ENCODE data around the gene OR6B1. TPM values are rescaled to one million over a fixed set of nuclear protein-coding genes. Genes with fewer than 3 reads are reported as not detected.

OR6B1 gene
- total RNA-seq, 1 experiment from 2014 or later, result not detected

GRCh38 chr7:143980746-143981510 is 19.2 kb upstream of the OR6B1 start:
- ATAC-seq (no peak), DNase-seq (ENCODE audit: low spot score) (no peak)
- H3K27ac Mint-ChIP-seq, result no peak overlapping the region
- TF ChIP-seq ESRRA (CRISPR knock-in tag; IDR thresholded peaks at IDR 0.05; ENCODE audit: borderline replicate concordance) (no peak), ELF4 (CRISPR knock-in tag; IDR thresholded peaks at IDR 0.05; ENCODE audit: low read depth) (no peak), GABPB1 (CRISPR knock-in tag; IDR thresholded peaks at IDR 0.05) (no peak), SMAD4 (CRISPR knock-in tag; IDR thresholded peaks at IDR 0.05) (no peak)
- TF ChIP-seq, protein P1, sequence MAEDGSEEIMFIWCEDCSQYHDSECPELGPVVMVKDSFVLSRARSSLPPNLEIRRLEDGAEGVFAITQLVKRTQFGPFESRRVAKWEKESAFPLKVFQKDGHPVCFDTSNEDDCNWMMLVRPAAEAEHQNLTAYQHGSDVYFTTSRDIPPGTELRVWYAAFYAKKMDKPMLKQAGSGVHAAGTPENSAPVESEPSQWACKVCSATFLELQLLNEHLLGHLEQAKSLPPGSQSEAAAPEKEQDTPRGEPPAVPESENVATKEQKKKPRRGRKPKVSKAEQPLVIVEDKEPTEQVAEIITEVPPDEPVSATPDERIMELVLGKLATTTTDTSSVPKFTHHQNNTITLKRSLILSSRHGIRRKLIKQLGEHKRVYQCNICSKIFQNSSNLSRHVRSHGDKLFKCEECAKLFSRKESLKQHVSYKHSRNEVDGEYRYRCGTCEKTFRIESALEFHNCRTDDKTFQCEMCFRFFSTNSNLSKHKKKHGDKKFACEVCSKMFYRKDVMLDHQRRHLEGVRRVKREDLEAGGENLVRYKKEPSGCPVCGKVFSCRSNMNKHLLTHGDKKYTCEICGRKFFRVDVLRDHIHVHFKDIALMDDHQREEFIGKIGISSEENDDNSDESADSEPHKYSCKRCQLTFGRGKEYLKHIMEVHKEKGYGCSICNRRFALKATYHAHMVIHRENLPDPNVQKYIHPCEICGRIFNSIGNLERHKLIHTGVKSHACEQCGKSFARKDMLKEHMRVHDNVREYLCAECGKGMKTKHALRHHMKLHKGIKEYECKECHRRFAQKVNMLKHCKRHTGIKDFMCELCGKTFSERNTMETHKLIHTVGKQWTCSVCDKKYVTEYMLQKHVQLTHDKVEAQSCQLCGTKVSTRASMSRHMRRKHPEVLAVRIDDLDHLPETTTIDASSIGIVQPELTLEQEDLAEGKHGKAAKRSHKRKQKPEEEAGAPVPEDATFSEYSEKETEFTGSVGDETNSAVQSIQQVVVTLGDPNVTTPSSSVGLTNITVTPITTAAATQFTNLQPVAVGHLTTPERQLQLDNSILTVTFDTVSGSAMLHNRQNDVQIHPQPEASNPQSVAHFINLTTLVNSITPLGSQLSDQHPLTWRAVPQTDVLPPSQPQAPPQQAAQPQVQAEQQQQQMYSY (CRISPR knock-in tag; IDR thresholded peaks at IDR 0.05), result no peak
- H3K9me3 Mint-ChIP-seq, result peaks cover 5% of the 10 kb centered on the region; the same call in 1 of the 2 replicates
- CTCF ChIA-PET, result no interaction called here
- no peaks in the 10 kb centered on the region; the same call in 1 of the 2 replicates for H3K27me3 Mint-ChIP-seq (ENCODE audit: low read depth)
- H3K4me1 Mint-ChIP-seq, result no peaks in the 10 kb centered on the region
- no peaks in the 10 kb centered on the region for H3K36me3 Mint-ChIP-seq
- POLR2A ChIA-PET, result no interaction called here
- no peak overlapping the region for H3K4me3 Mint-ChIP-seq

DNA sequence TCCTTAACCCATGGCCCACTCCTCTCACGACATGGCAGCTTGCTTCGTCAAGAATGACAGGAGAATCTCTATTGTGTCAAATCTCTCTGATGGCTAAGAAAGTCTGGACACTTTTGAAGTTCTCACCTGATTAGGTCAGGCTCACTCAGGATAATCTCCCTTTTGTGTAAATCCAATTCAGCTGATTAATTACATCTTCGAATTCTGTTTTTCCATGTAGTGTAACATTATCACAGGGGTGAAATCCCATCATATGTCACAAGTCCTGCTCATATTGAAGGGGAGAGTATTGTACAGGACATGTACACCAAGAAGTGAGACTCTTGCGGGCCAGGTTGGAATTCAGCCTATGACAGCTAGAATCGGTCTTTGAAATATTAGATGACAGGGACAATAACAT is 16.2 kb upstream of the OR6B1 start:
- Mint-ChIP-seq H3K27me3 (ENCODE audit: low read depth) (no peaks in the 10 kb centered on the region; the same call in 1 of the 2 replicates), H3K4me1 (no peaks in the 10 kb centered on the region), H3K36me3 (peaks cover 2% of the 10 kb centered on the region; the same call in 1 of the 2 replicates), H3K9me3 (peaks cover 21% of the 10 kb centered on the region), H3K27ac (no peak overlapping the region), H3K4me3 (no peak overlapping the region)
- DNase-seq (ENCODE audit: low spot score) (no peak), ATAC-seq (no peak)
- CTCF ChIA-PET, result no interaction called here
- POLR2A ChIA-PET, result interaction anchor here (0.6 kb wide), 1 partner anchor 710 kb away, joined by 3 read pairs; no protein-coding TSS in a partner anchor
- no peak for TF ChIP-seq TCF7 (CRISPR knock-in tag; IDR thresholded peaks at IDR 0.05; ENCODE audit: low read depth)
- no peak for TF ChIP-seq GTF2I (CRISPR knock-in tag; conservative IDR thresholded peaks at IDR 0.05)
- TF ChIP-seq ZSCAN18 (CRISPR knock-in tag; IDR thresholded peaks at IDR 0.05), result no peak
- TF ChIP-seq ZNF416 (CRISPR knock-in tag; IDR thresholded peaks at IDR 0.05), result no peak
- no peak for TF ChIP-seq ELF4 (CRISPR knock-in tag; IDR thresholded peaks at IDR 0.05; ENCODE audit: low read depth)
- TF ChIP-seq MXD4 (CRISPR knock-in tag; IDR thresholded peaks at IDR 0.05; ENCODE audit: borderline replicate concordance), result no peak
- no peak for TF ChIP-seq CDX4 (CRISPR knock-in tag; IDR thresholded peaks at IDR 0.05; ENCODE audit: borderline replicate concordance)
- no peak for TF ChIP-seq TEAD1 (CRISPR knock-in tag; IDR thresholded peaks at IDR 0.05)
- no peak for TF ChIP-seq ETV6 (CRISPR knock-in tag; IDR thresholded peaks at IDR 0.05)
- TF ChIP-seq, protein P2, sequence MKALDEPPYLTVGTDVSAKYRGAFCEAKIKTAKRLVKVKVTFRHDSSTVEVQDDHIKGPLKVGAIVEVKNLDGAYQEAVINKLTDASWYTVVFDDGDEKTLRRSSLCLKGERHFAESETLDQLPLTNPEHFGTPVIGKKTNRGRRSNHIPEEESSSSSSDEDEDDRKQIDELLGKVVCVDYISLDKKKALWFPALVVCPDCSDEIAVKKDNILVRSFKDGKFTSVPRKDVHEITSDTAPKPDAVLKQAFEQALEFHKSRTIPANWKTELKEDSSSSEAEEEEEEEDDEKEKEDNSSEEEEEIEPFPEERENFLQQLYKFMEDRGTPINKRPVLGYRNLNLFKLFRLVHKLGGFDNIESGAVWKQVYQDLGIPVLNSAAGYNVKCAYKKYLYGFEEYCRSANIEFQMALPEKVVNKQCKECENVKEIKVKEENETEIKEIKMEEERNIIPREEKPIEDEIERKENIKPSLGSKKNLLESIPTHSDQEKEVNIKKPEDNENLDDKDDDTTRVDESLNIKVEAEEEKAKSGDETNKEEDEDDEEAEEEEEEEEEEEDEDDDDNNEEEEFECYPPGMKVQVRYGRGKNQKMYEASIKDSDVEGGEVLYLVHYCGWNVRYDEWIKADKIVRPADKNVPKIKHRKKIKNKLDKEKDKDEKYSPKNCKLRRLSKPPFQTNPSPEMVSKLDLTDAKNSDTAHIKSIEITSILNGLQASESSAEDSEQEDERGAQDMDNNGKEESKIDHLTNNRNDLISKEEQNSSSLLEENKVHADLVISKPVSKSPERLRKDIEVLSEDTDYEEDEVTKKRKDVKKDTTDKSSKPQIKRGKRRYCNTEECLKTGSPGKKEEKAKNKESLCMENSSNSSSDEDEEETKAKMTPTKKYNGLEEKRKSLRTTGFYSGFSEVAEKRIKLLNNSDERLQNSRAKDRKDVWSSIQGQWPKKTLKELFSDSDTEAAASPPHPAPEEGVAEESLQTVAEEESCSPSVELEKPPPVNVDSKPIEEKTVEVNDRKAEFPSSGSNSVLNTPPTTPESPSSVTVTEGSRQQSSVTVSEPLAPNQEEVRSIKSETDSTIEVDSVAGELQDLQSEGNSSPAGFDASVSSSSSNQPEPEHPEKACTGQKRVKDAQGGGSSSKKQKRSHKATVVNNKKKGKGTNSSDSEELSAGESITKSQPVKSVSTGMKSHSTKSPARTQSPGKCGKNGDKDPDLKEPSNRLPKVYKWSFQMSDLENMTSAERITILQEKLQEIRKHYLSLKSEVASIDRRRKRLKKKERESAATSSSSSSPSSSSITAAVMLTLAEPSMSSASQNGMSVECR (CRISPR knock-in tag; IDR thresholded peaks at IDR 0.05; ENCODE audit: borderline replicate concordance), result no peak
- TF ChIP-seq RELA (CRISPR knock-in tag; IDR thresholded peaks at IDR 0.05; ENCODE audit: borderline replicate concordance), result no peak
- no peak for TF ChIP-seq E2F1 (CRISPR knock-in tag; IDR thresholded peaks at IDR 0.05)
- no peak for TF ChIP-seq SMAD4 (CRISPR knock-in tag; IDR thresholded peaks at IDR 0.05)
- no peak for TF ChIP-seq ZNF317 (CRISPR knock-in tag; IDR thresholded peaks at IDR 0.05; ENCODE audit: borderline replicate concordance, low read depth)
- TF ChIP-seq E2F5 (CRISPR knock-in tag; IDR thresholded peaks at IDR 0.05), result no peak
- TF ChIP-seq, protein P3, sequence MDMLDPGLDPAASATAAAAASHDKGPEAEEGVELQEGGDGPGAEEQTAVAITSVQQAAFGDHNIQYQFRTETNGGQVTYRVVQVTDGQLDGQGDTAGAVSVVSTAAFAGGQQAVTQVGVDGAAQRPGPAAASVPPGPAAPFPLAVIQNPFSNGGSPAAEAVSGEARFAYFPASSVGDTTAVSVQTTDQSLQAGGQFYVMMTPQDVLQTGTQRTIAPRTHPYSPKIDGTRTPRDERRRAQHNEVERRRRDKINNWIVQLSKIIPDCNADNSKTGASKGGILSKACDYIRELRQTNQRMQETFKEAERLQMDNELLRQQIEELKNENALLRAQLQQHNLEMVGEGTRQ (CRISPR knock-in tag; IDR thresholded peaks at IDR 0.05), result no peak

Measured in WTC11 (cell line).